Measurements from ENCODE around the gene HSPE1. TPM values are rescaled to one million over a fixed set of nuclear protein-coding genes. Genes with fewer than 3 reads are reported as not detected.
A peak's percentile ranks its signal among the peaks of the same experiment; 100 is the strongest.
"Not testable (repeated sequence)": the region's sequence is repeated elsewhere in the genome, so short reads cannot be mapped to it uniquely, and the experiment has no call there.

HSPE1 gene
- total RNA-seq, result 120 and 146 TPM in 2 replicates

DNA sequence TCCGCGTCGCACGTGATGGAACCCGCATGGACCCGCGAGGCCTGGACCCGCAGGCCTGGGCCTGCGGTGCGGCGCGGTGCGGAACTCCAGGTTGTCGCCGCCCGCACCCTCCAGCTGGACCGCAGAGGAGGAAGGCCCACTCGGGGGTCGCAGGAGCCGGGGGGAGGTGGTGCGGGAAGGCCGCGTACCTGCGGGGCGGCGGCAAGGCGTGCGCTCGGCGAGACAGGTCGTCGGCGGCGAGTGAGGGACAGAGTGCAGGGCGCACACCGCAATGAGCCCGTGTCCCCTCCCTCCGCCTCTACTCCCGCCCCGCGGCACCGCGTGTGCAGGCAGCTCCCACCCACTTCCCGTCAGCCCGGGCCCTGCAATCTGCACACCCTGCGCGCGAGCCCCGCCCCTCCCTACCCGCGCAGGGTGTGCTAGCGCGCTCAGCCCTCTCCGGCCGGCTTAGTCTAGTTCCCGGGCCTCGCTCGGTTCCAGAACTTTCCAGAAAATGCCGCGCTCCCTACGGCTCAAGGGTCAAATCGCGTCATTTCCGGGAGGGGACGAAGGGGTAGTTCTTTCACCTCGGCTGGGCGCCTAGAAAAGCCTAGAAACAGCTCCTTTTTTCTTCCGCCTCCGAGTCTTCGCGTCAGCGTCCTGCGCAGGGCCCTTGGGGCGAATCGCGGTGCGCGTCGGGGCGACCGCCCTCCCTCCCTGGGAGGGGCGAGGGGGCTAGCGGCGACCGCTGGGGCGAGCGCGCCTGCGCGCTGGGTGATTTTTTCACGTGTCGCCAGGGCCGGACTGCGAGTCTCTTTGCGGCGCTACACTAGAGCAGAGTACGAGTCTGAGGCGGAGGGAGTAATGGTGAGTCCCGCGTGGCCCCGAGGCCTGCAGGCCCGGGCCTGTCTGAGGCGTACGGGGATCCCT lies at the start of gene HSPE1, which contains the start of gene HSPD1:
Gene HSPE1, plus strand, starts transcription at position 786 of the 909 bp plus-strand sequence. Its CDS starts 58 bp downstream, at position 844.
Gene HSPD1, minus strand, starts transcription at position 247 of the 909 bp plus-strand sequence. CDS start 992 bp downstream, outside the sequence.
- DNase-seq (ENCODE audit: extremely low read depth, low read depth, low spot score), result peak; percentile 94

DNA sequence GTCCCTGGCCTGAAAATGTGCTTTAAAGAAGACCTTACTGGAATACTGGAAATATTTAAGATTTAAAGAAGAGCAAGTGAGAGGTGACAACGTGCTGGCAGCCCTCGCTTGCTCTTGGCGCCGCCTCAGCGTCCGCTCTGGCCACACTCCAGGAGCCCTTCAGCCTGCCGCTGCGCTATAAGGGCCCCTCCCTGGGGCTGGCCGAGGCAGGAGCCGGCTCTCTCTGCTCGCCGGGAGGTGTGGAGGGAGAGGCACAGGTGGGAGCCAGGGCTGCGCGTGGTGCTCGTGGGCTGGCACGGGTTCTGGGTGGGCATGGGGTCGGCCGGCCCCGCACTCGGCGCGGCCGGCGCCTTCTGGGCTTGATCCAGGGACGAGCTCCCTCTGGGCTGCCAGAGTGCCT lies 49.7 kb upstream of the HSPE1 start:
- no peak for DNase-seq (ENCODE audit: extremely low read depth, low read depth, low spot score)

DNA sequence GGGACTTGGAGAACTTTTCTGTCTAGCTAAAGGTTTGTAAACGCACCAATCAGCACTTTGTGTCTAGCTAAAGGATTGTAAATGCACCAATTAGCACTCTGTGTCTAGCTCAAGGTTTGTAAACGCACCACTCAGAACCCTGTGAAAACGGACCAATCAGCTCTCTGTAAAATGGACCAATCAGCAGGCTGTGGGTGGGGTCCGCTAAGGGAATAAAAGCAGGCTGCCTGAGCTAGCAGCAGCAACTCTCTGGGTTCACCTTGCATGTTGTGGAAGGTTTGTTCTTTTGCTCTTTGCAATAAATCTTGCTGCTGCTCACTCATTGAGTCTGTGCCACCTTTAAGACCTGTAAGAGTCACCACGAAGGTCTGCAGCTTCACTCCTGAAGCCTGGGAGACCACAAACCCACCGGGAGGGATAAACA lies 49.2 kb upstream of the HSPE1 start:
- DNase-seq (ENCODE audit: extremely low read depth, low read depth, low spot score), result not testable (repeated sequence)

DNA sequence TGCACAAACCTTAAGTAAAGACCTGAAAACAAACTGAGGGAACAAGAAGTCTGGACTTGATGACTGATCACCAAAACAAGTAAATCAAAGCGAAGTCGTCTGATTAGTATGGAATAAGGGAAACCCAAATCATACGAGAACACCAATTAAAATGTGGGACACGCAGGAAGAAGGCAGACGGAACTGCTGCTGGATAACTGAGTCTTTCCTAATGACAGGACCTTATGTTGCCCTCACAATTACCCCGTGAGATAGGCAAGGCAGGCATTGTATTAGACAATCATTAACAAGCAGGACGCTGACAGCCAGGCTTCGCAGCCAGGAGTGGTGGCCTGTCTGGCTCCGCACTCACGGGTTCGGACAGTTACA lies 47.4 kb upstream of the HSPE1 start:
- DNase-seq (ENCODE audit: extremely low read depth, low read depth, low spot score), result no peak

DNA sequence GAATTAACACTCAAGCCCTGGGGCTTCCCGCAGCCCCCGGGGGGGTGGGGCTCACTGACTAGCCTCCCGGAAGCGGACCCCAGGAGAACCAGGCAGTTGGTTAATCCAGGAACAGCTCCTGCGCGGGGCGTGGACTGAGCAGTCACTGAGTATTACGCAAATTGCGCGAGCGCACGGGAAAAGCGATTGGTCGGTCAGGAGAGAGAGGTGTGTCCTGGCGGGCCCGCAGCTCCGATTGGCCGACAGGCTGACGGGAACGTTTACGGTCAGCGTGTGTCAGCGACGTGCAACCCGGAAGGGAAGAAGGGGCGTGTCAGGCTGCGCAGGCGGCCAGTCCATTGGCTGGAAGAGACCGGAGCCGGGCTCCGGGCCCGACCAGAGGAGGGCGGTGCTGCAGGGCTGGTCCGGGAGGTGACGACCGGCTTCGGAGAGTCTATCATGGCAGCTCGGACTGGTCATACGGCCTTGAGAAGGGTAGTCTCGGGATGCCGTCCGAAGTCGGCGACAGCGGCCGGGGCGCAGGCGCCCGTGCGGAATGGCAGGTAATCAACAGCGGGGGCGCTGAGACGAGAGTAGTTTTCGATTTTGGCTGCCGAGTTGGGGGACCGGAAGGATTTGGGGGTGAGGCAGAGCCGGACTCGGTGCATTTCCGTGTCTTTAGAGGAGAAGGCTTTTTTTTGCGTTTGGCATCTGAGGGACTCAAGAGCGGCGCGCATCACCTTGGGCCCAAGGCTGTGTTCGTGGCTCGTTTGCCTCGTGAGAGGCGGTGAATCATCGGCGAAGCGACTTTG lies 46.9 kb upstream of the HSPE1 start, which contains the start of gene COQ10B:
Gene COQ10B, plus strand, starts transcription at position 430 of the 791 bp plus-strand sequence. Its CDS starts 9 bp downstream, at position 439.
- DNase-seq (ENCODE audit: extremely low read depth, low read depth, low spot score), result peak; percentile 94

DNA sequence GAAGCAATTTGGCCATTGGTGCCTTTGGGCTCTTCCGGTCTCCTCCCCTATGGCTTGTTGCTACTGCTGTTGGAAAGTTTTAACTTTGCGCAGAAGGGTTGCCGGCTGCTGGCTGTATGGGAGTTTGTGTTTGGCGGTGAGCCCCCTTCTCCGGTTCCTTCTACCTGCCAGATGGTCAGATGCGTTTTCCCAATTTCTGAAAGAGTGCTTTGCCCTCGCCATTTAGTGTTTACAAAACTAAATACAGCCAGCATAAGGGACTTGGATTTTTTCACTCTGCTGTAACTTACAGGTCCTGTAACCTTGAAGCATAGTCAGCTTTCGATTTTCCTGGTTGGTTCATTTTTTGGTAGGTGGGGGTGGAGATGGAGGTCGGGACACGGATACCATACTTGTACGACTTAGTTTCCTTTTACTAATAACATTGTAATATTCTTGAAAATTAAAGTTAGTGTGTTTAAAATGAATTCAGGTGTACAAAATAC lies 46.2 kb upstream of the HSPE1 start:
- no peak for DNase-seq (ENCODE audit: extremely low read depth, low read depth, low spot score)

DNA sequence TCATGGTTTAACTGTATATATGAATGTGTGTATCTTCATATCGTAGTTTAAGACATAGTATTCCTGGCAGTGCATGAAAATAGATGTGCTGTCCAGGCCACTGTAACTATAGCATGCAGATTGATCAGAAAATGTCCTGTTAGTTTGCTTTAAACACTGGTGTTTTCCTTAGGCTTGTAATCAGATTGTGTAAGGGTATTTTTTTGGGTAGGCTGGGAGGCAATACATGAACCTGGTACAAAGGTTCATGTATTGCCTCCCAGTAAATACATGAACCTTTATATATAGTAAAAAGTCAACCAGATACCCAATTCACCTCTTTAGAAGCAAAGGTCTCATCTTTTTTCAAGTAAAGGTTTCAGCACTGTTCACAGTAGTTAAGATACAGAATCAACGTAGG lies 45.3 kb upstream of the HSPE1 start:
- no peak for DNase-seq (ENCODE audit: extremely low read depth, low read depth, low spot score)

DNA sequence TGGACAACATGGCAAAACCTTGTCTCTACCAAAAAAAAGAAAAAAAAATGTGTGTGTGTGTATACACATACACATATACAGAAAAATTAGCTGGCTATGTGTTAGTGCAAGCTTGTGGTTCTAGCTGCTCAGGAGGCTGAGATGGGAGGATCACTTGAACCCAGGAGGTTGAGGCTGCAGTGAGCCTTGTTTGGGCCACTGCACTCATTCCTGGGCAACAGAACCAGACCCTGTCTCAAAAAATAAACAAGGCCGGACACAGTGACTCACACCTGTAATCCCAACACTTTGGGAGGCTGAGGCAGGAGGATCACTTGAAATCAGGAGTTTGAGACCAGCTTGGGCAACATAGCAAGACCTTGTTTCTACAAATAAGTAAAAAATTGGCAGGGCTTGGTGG lies 44.8 kb upstream of the HSPE1 start:
- no peak for DNase-seq (ENCODE audit: extremely low read depth, low read depth, low spot score)

DNA sequence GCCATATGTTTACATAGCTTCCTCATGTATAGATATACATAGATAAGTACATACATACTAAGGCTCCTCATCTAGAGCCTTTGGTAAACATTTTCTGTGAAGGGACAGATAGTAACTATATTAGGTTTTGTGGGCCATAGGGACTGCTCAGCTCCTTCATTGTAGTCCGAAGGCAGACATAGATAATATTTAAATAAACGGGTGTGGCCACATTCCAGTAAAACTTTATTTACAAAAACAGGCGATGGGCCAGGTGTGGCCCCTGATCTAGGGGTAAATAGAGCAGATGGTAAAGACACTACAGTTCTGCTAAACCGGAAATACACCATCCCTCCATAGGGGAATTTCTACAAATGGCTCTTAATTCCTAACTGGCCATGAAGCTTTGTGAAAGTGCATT lies 39.5 kb upstream of the HSPE1 start:
- no peak for DNase-seq (ENCODE audit: extremely low read depth, low read depth, low spot score)

DNA sequence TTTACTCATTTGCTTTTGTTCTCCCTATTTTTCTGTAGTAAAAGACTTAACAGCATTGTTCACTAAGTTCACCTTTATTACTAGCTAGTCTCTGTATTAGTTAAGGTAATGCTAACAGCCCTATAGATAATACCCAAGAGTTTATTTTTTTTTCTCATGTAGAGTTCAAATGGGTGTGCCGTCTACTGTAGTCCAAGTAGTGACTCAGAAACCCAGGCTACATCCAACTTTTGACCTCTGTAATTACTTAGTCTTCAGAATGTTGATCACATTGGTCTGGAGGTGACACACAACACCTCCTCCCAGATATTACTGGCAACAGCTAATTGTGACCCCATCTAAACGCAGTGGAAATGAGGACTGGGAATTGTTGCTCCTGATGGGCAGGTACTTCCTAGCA lies 39.1 kb upstream of the HSPE1 start:
- no peak for DNase-seq (ENCODE audit: extremely low read depth, low read depth, low spot score)

DNA sequence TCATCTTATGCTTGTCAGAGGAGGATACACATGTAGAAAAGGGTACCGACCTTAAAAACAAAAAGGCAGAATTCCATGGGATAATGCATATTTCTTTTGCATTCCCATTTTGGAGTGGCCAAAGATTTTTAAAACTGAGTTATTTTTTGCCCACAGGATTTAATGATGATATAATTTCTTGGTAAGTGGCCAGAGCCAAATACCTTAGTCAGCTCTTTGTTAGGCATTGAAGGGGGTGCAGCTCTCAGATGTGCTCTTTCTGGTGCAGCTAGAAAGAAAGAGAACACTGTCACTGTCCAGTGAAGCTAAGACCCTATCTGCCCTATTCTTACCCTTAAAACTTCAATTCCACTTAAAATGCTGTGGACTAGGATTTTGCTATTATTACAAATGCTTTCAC lies 36.0 kb upstream of the HSPE1 start:
- no peak for DNase-seq (ENCODE audit: extremely low read depth, low read depth, low spot score)

DNA sequence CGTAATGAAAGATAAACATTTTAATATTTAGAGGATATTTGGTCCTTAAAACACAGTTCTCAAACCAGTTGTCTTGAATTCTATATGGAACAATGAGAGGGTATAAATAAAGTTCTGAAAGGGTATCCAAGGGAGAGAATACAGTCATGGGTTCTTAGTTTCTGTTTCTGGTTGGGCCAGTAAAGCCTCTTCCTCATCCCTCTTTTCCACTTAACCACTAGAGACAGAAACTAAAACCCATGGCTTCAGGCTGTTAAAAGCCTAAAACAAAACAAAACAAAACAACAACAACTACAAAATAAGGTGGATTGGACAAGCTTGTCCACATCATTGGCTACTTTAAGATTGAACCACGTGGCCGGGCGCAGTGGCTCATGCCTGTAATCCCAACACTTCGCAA lies 28.0 kb upstream of the HSPE1 start:
- no peak for DNase-seq (ENCODE audit: extremely low read depth, low read depth, low spot score)

DNA sequence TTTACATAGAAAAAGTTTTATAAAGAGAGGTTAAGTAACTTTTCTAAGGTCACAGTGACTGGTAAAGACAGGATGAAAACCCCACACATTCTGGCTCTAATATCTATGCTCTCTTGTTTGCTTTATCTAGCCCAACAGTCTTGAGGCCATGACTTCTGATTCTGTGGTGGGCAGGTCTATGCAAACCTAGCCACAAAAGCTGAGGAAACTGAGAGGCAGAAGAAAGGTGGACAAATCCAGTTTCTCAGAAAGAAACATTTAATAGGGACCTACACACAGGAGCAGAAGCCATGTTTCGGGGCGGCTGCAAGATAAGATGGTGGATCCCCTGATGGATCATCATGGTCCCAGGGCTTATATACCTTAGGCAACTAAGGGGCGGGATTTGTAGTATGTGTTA lies 22.4 kb upstream of the HSPE1 start:
- no peak for DNase-seq (ENCODE audit: extremely low read depth, low read depth, low spot score)

DNA sequence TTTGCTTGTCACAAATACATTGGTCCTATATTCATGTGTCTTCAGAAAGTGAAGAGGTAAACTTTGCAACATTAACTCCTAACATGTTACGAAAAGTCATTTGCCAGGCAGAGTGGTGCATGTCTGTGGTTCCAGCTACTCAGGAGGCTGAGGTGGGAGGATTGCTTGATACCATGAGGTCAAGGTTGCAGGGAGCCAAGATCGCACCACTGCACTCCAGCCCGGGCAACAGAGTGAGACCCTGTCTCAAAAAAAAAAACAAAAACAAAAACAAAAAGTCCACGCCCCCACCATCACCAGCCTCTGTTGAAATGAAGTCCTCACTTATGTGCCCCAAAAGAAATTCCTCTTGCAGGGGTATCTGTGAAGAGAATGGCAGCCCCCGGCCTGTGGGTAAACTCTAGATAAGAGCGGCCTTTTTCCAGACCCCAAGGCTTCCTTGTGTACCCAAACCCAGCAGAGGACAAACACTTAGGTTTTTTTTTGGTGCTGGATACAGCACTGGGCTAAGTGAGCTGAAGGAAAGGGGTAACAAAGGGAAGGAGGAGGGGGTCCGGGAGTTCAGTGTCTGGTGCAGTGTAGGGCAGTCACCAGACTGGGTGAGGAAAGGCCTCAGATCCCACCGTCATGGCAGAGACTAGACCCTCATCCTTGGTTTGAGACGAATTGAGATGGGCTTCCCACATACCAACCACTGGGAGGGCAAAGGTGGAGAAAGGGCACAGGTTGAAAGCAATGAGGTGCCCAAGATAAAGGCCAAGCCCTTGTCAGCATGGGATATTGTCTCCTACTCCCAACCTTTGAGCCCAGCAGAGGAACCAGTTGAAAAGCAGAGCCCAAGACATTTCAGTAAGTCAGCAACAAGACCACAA lies 19.8 kb upstream of the HSPE1 start:
- DNase-seq (ENCODE audit: extremely low read depth, low read depth, low spot score), result no peak

DNA sequence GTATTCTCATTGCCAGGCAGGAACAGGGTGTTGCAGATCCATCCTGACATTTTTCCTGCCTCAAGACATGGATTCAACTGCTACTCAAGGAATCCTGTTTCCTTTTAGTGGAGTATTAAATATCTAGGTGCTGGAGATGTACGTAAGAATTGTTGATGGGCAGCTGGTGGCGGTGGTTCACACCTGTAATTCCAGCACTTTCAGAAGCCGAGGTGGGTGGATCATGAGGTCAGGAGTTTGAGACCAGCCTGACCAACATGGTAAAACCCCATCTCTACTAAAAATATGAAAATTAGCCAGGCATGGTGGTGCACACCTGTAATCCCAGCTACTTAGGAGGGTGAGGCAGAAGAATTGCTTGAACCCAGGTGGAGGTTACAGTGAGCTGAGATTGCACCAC lies 15.9 kb upstream of the HSPE1 start:
- not testable (repeated sequence) for DNase-seq (ENCODE audit: extremely low read depth, low read depth, low spot score)

DNA sequence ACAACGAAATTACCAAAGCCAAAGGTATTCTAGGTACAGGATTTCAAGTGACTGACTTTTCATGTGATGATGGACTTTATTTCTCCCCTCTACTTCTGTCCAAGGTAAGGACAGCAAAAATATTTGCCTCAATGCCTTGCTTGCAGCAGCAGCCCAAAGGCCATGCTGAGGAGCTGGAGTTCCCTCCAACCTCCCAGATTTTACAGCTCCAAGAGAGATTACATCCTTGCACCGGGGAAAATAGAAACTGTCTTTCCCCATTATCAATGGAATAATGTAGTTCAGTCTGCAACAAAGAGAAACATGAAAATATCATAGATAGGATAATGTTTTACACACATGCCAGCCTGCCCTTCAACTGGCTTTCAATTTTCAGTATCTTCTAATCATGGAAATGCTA lies 14.0 kb upstream of the HSPE1 start:
- DNase-seq (ENCODE audit: extremely low read depth, low read depth, low spot score), result no peak

DNA sequence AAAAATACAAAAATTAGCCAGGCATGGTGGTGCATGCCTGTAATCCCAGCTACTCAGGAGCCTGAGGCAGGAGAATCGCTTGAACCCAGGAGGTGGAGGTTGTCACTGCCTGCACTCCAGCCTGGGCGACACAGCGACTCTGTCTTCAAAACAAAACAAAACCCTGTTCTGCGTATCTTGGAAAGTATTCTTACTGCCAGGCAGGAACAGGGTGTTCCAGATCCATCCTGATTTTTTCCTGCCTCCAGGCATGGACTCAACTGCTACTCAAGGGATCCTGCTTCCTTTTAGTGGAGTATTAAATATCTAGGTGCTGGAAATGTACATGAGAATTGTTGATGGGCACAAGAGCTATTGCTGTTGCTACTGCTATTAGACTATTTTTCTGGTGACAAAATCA lies 12.8 kb upstream of the HSPE1 start:
- no peak for DNase-seq (ENCODE audit: extremely low read depth, low read depth, low spot score)

DNA sequence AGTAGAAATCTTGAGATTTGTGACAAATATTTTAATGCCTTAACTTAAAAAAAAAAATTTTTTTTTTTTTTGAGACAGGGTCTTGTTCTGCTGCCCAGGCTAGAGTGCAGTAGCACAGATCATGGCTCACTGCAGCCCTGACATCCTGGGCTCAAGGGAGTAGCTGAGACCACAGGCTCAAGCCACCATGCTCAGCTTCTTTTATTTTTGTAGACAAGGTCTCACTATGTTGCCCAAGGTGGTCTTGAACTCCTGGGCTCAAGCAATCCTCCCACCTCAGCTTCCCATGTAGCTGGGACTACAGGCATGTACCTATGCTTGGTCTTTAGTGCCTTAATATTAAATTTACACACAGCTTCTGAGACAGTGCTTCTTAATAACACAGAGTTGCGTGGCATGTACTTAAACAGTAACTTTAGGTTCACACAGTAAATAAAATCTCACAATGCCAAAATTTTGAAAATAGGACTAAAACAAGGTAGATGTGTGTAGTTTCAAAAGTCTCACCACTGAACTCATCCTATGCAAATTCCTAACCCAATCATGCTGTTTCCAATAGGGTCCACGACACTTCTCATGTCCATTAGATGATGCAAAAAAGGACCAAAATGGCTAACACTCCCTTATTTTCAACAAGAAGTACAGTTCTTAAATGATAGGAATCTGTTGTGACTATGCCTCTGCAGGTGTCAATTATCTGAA lies 4.6 kb upstream of the HSPE1 start:
- no peak for DNase-seq (ENCODE audit: extremely low read depth, low read depth, low spot score)

DNA sequence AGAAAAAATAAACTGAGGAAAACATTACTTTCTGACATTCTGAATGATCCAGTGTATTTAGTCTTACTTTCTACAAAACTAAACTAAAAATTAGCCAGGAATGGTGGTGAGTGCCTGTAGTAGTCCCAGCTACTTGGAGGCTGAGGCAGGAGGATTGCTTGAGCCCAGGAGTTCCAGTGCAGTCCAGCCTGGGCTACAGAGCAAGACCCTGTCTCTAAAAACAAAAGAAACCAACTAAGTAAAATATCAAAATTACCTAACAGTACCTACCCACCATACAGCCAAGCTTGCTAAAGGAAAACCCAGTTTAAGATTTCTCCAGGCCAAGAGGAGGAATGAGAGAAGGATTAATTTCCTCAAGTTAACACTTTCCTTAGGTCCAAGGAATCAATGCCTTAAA lies 3.5 kb upstream of the HSPE1 start:
- DNase-seq (ENCODE audit: extremely low read depth, low read depth, low spot score), result no peak

DNA sequence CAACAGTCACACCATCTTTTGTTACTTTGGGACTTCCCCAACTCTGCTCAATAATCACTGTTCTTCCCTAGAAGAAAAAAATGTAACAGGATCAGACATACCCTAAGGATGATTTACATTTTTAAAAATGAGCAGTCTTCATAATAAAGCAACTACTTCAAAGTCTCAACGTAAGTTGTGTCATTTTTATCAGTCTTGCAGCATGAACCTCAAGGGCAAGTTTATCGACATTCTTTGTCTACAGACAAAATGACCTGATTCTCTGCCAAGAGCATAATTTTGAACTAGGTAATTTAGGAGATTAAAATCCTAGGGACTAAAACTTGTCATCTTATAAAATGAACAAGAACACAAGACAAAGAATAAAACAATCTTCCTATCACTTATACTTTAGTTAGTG lies 2.9 kb upstream of the HSPE1 start:
- DNase-seq (ENCODE audit: extremely low read depth, low read depth, low spot score), result no peak

Measured in glomerular endothelial cell (primary cell).